Jurkat, Clone E6-1 (cell line): ENCODE data around the gene PRKAR1B.

ENCODE experiments used
- DNase-seq: peaks from one replicate; pipeline ENCODE4 v3.0.0-alpha.2; 2011; ENCODE audit warnings: low read depth, low spot score
- H3K4me3 ChIP-seq: 2 replicates; pipeline ENCODE4 v1.5.1; 2011; ENCODE audit warnings: mild to moderate bottlenecking, low read length, control low read depth, moderate library complexity

Gene PRKAR1B

DNA sequence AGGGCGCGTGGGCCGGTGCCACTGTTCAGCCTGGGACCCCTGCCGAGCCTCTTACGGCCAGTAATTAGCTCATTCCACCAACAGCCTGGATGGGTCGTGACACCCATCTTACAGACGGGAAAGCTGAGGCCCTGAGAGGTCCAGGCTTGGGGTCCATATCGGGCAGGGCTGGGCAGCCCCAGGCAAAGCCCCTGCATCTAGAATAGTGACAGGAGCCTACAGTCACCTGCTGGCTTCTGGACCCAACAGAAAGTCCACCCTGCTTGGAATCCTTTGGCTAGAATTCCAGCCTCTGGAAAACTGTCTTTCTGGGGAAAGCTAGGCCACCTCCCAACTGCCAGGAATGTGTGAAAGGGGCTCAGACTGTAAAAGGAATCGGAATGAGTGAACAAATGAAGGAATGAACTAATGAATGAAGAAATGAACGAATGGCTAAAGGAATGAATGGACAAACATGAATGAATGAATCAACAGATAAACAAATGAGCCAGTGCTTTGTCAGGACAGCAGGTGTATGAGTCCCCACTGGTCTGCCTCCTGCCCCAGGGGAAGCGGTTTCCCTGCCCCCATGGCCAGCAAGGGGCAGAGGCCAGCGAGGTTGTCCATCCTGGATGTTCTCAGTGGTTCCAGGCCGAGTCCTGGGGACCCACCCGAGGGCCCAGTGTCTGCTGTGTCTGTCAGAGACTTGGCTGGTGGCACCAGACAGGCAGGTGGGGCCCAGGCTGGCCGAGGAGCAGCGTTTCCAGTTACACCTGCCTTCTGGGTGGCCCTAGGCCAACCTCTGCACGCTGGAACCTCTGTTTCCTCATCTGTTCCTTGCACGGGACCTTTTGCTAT is 183.4 kb downstream of the PRKAR1B start:
- DNase-seq, result no peak
- H3K4me3 ChIP-seq, result no peak overlapping the region

DNA sequence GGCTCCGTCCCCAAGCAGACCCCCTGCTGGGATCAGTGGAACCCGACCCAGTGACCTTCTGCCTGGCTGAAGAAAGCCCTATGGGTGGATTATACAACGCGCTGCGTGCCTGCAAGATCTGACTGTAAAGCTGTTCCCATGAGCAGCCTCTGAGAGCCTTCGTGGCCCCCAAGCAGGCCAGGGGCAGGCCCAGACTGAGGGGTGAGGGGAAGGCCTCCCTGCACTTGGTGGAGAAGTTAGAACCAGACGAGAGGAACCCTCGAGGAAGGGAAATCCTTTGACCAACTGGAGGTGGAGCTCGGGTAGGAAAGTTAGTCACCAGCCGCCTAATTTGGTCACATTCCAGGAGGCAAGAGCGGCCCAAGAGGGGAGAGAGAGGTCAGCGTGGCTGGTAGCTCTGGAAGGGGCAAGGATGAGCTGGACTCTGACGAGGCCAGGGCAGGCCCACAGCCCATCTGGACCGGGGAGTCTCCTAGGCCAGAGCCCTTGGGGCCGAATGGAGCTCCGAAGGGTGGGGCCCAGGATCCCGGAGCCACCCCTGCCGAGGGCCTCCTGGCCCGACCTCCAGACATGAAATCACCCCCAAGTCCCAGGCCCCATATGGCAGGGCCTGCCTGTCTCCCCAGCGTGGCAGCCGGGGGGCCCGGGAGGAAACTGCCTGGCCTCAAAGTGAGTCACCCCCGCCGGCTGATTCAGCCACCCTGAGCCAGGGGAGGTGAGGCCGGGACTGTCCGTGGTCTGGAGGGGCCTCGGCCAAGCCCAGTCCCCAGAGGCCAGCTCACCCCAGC is 184.2 kb downstream of the PRKAR1B start:
- no peak for DNase-seq
- no peak overlapping the region for H3K4me3 ChIP-seq

DNA sequence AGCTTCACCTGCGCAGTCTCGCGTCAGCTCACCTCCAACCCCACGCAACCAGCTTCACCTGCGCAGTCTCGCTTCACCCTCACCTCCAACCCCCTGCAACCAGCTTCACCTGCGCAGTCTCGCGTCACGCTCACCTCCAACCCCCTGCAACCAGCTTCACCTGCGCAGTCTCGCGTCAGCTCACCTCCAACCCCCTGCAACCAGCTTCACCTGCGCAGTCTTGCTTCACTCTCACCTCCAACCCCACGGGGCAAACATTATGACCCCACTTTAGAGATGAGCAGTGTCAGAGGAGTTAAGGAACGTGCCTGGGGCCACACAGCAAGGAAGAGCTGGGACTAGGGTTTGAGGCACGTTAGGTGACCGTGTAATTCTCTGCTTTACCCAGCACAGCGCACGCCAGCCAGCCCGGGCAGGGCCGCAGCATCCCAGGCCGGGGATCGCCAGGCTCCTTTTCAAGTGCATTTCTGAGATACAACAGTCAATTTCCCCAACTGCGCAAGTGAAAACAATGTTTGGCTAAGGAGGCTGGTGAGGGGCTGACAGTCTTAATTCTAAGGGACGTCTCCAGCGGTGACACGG is 184.9 kb downstream of the PRKAR1B start:
- no peak for DNase-seq
- H3K4me3 ChIP-seq, result no peak overlapping the region

DNA sequence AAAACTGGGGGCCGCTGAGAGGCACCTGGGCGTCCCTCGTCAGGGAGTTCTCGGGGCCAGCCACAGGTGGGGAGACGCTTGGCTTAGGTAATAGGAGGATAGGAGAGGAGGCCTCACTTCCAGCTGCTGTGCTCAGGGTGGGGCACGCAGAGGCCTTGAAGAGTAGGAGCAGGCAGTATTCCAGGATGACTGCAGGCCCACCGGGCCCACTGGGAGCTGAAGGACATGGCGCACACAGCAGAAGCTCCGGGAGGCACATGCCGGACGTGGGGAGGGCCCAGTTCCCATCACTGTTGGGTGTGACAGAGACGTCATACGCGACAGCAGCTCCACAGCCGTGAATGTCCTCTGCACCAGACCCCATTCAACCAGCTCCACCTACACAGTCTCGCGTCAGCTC is 185.4 kb downstream of the PRKAR1B start:
- DNase-seq, result no peak
- no peak overlapping the region for H3K4me3 ChIP-seq

DNA sequence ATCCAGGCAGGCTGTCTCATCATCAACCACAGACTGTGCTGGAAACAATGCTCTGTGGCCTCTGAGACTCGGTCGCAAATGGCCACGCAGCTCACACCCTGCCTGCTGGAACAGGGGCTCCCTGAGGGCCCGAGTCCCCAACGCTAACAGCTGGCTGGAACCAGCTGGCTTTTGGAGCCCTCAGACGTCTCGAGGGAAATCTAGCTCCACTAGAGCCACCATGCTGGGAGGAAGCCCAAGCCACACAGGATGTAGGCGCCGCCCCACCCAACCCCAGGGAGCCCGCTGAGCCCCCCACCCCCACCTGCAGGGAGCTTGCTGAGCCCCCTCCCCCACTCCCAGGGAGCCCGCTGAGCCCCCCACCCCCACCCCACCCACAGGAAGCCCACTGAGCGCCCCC is 186.1 kb downstream of the PRKAR1B start:
- H3K4me3 ChIP-seq, result no peak overlapping the region
- no peak for DNase-seq

DNA sequence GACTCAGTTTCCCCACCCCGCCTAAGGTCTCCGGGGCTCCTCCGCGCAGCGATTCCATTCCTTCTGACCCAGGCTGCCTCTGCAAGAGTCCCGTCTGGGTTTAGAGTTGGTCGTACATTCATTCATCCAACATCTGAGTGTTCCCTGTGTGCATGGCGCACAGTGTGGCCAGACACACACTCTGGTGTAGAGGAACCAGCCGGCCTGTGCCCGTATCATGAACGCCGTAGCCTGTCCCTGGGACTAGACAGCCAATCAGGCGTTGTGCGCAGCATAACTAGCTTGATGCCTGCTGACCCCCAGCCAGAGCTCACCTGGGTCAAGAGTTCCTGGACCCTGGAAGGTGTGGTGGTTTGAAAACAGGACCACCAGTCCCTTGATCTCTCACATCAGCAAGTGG is 186.5 kb downstream of the PRKAR1B start:
- DNase-seq, result no peak
- no peak overlapping the region for H3K4me3 ChIP-seq

DNA sequence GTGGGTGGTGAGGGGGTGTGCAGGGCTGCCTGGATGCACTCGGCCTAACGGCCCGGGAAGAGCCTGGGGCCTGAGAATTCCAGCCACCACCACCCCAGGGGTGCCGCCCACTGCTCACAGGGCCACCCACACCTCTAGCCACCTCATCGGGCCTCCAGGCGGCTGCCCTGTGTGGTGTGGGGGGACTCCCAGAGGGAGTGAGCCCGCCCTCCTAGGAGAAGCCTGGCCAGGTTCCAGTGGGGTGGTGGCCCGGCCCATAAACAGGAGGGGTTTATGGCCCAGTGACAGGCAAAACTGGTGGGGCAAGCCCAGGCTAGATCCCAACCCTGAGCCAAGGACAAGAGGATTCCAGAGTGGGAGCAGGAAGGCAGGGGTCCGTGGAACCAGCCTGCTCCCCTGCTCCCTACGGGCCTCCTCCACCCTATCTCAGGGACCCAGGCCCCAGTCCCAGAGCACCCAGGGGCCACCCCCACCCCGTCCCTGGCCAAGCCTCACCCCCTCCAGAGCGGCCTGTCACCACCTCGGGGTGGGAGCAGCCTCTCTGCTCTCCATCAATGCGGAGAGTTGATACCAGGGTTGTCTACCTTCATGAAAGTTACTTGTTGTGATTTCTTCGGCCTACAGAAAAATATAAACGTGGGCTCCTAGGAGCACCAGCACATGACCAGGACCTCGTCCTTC is 187.2 kb downstream of the PRKAR1B start:
- no peak overlapping the region for H3K4me3 ChIP-seq
- DNase-seq, result no peak

DNA sequence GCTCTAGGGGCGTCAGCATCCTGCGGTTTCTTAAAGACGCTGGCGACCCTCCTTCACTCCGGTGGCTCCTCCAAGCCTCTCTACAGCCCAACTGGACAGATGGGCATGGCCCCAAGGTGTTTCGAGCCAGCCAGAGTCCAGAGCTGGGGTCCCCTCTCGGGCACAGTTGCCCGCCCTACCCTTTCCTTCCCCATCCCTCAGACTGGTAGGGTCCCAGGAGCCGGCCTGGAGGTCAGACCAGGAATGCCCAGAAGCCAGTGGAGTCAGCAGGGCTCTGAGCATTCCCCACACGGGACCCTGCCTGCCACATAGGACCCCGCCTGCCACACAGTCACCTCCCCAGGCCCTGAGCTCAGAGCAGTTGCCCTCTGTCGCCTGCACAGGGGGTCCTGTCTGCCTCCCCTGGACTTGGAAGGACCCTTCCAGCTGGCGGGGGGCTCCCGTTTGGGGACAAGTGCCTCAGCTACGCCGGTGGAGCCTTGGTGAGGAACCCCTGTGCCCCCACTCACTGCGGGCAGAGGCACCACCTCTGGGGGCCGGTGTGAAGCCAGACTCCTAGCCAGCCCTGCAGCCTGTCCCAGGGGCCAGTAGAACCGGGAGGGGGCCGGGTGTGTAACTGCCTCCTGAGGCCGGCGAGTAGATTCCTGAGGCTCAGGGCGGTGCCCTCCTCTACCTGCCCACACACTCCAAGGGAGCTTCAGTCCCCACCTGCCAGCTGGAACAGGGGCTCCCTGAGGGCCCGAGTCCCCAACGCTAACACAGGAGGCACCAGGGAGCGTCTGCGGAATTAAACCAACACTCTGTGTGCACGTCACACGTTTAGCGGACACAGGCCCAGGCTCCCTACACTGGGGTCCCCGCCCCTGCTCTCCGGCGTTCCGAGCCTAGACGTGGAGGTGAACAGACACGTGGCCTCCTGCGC is 188.1 kb downstream of the PRKAR1B start:
- DNase-seq, result no peak
- H3K4me3 ChIP-seq, result no peak overlapping the region

DNA sequence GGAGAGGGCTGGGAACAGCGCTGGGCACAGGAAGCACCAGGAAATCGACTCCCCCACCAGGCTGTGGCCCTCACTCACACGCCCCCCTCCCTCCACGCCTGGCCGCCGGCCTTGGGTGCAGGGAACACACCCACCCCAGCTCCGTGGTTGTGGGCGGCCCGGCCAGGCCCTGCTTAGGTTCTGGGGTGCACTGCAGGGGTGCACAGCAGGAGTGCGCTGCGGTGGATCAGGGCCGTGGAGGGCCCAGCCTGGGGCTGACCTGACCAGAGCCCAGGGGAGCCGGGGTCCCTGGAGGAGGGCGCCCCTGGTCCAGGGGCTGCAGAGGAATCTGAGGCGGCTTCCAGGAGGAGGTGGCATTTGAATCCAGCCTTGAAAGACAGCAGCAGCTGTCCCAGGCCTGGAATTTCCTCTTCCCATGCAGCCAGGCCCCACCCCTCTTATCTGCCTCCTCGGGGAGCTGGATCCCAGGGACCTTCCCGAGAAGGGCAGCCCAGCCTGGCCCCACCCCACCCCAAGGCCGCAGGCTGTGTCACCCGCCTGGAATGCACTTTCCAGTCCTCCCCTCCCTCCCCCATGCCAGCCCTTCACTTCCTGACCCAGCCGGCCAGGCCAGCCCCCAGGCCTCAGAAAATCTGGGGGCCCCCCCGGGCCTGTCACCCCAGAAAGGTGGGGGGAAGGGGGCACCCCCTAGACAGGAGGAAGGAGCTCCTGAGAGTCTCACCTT is 189.0 kb downstream of the PRKAR1B start:
- no peak for DNase-seq
- H3K4me3 ChIP-seq, result no peak overlapping the region

DNA sequence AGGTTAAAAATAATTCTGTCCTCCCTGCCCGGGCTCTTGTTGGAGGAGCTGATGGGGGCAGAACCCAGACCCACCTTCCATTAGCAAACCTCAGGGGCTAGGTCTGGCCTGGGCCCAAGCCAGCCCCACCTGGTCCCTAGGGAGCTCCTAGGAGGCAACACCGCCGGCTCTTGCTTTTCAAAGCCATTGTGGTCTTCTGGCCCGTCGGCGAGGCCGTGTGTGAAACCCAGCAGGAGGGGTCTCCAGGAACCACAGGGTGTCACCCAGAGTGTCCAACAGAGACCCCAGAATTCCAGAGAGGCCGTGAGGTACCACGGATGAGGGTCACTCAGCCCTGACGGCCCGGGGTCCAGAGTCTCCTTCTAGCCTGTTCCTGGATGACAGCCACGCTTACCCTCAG is 190.8 kb downstream of the PRKAR1B start:
- DNase-seq, result no peak
- H3K4me3 ChIP-seq, result no peak overlapping the region

DNA sequence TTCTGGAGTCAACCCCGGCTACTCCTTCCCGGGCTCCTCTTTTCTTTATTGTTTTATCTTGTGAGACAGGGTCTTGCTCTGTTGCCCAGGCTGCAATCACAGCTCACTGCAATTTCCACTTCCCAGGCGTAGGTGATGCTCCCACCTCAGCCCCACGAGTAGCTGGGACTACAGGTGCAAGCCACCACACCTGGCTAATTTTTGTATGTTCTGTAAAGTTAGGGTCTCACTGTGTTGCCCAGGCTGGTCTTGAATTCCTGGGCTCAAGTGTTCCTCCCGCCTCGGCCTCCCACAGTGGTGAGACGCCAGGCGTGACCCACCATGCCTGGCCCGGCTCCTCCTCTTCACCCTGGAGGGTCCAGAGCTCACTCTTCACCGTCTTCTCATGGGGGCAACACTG is 192.1 kb downstream of the PRKAR1B start:
- H3K4me3 ChIP-seq, result no peak overlapping the region
- DNase-seq, result no peak

DNA sequence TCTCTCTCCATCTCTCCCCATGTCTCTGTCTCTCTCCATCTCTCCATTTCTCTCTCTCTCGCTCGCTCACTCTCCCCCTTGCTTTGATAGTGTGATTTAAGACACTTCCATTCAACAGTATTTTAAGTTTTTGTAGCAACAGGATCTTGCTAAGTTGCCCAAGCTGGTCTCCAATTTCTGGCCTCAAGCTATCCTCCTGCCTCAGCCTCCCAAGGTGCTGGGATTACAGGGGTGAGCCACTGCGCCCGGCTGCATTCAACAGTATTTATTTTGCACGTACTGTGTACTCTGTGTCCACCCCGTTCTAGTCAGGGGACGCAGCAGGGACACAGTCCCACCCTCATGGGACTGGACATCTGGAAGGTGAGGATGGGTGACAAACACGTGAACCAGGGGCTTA is 193.0 kb downstream of the PRKAR1B start:
- H3K4me3 ChIP-seq, result no peak overlapping the region
- no peak for DNase-seq

DNA sequence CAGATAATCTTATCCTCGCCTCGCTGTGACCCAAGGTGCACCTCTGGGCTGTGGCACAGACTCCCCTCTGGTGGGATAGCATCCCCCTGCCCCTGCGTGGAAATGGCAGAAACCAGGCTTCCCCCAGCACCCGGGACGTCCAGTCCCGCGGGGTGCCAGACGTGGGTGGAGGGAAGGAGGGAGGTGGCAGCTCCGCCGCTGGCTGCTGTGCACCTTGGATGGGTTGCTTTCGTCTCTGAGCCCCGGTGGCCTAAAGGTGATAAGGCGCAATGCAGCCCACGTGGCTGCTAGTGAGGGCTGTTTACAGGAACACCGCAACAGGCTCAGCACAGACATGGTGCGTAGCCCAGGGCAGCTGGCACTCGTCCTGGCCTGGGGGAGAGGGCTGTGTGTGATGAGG is 193.8 kb downstream of the PRKAR1B start:
- DNase-seq, result no peak
- no peak overlapping the region for H3K4me3 ChIP-seq

DNA sequence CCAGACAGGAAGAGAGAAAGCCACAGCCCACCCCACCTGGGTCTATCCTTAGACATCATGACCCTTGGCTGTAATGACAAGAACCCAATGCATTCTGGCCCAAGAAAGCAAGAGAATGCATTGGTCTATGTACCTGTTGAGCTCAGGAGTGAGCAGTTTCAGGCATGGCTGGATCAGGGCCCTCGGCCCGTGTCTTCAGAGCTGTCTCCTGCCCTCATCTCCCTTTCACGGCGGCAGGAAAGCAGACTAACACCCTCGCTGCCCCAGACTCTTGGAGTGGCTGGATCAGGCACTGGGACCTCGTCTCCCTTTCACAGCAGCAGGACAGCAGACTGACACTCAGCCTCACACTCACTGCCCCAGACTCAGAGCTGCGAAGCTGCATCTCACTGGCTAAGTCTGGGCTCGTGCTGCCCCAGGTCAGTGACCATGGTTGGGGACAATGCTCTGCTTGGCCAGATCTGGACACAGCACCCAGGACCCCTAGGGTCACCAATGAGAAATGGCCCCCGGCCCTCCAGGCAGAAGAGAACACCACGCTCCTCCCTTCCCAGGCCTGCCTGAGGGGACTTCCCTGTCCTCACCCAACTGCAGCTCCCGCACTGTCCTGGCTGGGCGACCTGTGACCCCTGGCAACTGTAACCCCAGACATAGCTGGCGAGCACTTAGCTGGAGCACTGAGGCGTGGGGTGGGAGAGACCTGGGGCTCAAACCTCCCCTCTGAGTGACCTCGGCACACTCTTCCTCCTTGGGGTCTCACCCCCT is 194.5 kb downstream of the PRKAR1B start:
- no peak overlapping the region for H3K4me3 ChIP-seq
- DNase-seq, result no peak

DNA sequence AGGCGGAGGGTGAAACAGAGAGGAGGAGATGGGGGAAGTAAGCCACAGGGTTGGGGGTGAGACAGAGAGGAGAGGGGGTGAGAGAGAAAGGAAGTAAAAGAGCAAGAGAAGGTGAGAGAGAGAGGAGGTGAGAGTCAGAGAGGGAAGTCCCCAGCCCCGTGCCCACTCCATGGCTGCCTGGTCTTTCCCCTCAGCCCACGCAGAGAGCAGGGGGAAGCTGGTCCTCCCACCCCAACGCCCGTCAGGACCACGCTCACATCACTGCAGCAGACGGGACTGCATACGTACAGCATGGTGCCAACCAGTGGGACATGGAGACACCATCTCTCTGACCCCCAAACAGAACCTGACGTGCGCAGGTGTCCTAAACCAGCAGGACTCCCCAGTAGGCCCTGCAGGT is 195.3 kb downstream of the PRKAR1B start:
- no peak for DNase-seq
- no peak overlapping the region for H3K4me3 ChIP-seq

DNA sequence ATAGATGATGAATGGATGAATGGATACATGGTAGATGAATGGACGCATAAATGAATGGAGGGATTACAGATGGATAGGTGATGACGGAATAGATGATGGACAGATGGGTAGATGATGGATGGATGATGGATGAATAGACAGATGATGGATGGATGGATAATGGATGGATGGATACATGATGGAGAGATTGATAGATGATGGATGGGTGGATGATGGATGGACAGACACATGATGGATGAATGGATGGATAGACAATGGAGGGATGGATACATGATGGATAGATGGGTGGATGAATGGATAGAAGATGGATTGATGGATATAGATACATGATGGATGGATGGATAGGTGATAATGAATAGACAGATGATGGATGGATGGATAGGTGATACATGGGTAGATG is 198.6 kb downstream of the PRKAR1B start:
- no peak for DNase-seq

DNA sequence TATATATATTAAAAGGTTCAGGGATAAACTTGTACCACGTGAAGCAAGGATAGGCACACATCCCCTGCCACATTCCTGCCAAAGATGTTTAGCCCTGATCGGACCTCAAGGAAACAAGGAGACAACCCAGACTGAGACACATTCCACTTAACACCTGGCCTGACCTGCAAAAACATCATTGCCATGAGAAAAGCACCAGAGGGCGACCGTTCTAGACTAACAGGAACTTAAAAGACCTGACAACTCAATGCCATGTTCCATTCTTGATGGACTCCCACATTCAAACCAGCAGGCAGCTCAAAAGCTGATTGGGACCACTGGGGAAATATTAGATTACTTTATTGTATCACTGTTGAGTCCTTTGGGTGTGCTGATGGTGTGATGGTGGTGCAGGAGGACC is 199.4 kb downstream of the PRKAR1B start:
- no peak for DNase-seq

More for the DNA sequence above, 198.6 kb downstream of the PRKAR1B start:
- no peak overlapping the region for H3K4me3 ChIP-seq

More for the DNA sequence above, 199.4 kb downstream of the PRKAR1B start:
- H3K4me3 ChIP-seq, result no peak overlapping the region
